Measurements from ENCODE around the gene KCNE2.

Gene KCNE2, protein sequence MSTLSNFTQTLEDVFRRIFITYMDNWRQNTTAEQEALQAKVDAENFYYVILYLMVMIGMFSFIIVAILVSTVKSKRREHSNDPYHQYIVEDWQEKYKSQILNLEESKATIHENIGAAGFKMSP

GRCh38 chr21:34363733-34364132, at the start of gene KCNE2:
TSS of gene KCNE2 (plus strand) at chr21:34364006. CDS start at chr21:34370479, 6,473 bp downstream.
- no peak for DNase-seq (ENCODE audit: low read depth)

GRCh38 chr21:34319585-34319984, 44.2 kb upstream of the KCNE2 start:
- no peak for DNase-seq (ENCODE audit: low read depth)

DNA sequence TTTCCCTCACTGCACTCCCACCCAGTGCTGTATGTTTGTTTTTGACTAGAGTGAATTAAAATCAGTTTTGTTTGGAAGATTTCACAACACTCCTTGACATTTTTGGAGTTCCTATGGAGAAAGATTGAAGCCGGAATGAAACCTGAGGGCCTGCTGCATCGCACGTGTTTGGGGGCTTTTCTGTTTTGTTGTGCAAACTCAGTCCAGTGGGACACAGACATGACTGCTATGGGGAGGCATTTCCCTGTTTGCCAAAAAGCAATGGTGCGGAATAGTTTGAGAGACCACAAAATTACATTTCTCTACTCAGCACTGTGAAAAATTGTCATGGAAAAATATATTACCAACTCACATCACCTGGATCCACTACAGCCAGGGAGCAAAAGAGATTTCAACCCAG, 43.8 kb upstream of the KCNE2 start:
- DNase-seq (ENCODE audit: low read depth): no peak

DNA sequence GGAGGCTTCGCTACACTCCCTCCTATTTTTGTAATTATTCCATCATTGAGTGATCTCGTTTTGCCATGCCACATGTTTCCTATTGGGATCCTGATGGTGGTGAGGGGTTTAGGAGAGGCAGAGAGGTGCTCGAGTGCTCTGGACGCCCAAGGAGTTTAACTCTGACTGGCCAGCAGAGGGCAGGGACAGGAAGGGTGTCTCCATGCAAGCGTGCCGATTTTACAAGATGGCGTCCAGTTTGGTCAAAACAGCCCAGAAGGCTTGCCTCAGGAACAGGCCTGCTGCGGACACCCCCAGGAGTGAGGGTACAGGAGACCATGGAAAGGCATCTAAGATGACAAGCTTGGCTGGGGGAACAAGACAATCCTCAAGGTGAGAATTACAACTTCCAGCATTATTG, 33.8 kb upstream of the KCNE2 start:
- no peak for DNase-seq (ENCODE audit: low read depth)

- no peak for DNase-seq (ENCODE audit: low read depth)
Observed at GRCh38 chr21:34331726-34332125, 32.1 kb upstream of the KCNE2 start.

- DNase-seq (ENCODE audit: low read depth): no peak
Observed at GRCh38 chr21:34332347-34332746, 31.5 kb upstream of the KCNE2 start.

GRCh38 chr21:34333121-34333739, 30.6 kb upstream of the KCNE2 start:
- DNase-seq (ENCODE audit: low read depth): no peak

DNA sequence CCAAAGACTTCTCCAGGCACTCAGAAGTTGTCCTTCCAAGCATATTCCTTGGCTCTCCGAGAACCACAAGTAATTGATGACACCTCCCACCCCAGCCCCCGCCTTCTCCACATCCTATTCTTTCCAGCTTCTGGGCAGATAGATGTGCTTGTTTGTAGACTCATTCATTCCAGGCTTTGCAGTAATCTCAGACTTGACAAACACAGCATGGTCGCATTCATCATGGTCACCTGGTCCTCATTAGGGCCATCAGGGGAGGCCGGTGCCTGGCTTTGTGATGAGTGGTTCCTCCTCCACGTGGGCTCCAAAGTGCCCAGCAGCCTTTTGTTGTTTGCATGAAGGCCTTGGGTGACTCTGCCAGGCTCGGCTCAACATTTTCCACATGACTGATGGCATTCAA, 28.5 kb upstream of the KCNE2 start:
- DNase-seq (ENCODE audit: low read depth): peak; percentile 64

DNA sequence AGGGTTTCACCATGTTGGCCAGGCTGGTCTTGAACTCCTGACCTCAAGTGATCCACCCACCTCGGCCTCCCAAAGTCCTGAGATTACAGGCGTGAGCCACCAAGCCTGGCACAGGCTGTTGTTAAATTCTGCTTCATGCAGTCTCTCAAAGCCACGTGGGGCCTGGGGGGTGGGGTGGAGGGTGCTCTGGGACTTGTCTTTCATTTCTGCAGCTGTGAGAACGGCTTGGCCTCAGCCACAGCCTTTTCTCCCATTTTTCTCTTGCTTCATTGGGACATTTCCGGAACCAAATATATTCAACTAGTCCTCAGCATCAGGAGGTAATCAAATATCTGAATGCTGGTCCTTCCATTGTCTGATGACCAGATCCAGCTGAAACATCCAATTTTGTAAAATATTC, 27.6 kb upstream of the KCNE2 start:
- DNase-seq (ENCODE audit: low read depth): no peak

GRCh38 chr21:34336756-34337391, 26.9 kb upstream of the KCNE2 start:
- DNase-seq (ENCODE audit: low read depth): no peak

DNA sequence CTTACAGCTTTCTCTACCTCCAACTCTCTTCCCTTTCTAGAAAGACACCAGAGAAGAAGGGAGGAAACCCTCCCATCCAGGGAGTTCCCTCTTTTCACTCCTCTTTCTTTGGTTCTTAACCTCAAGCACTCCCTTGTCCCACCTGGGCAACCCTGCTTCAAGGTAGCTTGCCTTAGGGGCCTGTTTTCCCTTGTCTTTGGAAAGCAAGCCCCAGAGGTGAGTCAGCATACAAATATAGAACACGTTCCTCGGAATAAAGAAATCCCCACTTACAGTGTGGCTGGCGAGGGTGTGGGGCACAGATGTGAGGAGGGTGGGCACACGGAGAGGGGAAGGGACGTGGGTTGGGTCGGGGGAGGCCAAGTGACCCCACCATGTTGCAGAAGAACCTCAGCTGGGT, 26.1 kb upstream of the KCNE2 start:
- DNase-seq (ENCODE audit: low read depth): no peak

DNA sequence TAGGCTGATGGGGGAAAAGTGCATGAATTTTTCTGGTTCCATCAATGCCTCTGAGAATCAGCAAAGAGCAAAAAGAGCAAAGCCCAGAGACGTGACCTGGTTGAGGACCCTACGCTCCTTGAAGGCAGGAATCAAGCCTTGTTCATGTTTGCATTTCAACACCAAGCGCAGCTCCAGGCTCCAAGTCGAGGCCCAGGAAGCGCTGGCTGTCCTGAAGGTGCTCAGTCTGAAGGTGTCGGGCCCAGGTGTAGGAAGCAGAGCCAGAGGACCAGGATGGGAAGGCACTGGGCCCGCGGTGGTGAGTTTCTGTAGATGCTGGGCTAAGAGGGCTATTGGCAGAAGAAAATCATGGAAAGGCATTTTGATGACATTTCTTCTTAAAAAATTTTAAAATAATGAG, 25.6 kb upstream of the KCNE2 start:
- no peak for DNase-seq (ENCODE audit: low read depth)

DNA sequence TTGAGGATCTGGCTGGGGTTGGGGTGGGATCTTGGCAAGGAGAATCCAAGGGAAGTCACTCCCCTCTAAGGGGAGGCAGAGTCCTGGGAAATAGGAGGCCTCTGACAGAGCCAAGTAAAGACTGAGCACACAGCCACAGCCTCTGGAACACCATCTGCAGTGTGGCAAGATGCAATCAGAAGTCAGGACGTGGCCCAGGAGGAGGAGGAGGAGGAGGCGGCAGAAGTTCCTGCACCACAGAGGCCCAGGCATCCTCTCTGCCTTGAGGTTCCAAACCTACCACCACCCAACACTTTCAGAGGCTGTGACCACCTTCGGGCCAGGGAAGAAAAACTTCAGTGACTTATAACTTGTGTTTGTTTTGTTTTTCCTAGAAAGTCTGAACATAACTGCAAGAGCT, 23.7 kb upstream of the KCNE2 start:
- DNase-seq (ENCODE audit: low read depth): no peak

GRCh38 chr21:34342476-34342875, 21.3 kb upstream of the KCNE2 start:
- no peak for DNase-seq (ENCODE audit: low read depth)

DNA sequence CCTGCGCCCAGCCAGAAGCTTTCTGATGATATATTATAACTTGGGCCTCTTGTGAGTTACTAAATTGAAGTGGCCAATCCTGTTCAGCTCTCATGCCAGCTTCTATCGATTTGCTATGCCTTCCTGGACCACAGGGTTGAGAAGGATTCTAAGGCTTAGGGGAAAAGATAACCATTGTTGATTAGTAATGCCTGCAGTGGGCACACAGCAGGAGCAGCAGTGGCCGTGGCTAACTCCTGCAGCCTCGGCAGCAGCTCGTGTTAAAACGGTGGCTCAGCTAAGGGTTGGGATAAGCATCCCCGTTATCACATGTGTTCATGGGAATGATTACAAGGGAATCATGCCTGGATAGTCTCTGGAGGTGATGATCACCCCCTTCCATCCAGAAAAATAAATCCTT, 20.5 kb upstream of the KCNE2 start:
- DNase-seq (ENCODE audit: low read depth): no peak

DNA sequence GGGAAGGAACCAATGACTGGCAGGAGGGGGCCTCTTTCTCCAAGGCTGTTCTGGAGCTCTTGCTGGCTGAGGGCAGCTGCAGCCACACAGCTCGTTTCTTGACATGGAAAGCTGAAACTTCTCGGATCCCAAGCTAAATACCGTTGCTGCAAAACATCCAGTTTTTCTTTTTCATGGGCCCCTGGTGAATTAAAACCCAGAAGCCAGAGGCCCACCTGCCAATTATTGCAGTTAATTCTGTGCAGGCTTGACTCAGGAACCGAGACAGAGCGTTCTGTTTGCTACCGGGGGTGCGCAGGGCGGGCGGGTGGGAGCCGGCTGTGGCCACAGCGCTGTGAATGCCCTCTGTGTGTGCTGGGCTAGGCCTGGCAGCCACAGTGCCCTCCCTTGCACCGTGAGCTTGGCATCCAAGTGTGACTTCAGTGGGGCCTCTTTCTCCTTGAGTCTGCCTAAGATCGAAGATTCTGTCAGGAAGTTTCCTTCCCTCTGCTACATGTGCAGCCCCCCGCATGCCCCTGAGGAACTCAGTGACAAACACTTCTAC, 19.9 kb upstream of the KCNE2 start:
- no peak for DNase-seq (ENCODE audit: low read depth)

DNA sequence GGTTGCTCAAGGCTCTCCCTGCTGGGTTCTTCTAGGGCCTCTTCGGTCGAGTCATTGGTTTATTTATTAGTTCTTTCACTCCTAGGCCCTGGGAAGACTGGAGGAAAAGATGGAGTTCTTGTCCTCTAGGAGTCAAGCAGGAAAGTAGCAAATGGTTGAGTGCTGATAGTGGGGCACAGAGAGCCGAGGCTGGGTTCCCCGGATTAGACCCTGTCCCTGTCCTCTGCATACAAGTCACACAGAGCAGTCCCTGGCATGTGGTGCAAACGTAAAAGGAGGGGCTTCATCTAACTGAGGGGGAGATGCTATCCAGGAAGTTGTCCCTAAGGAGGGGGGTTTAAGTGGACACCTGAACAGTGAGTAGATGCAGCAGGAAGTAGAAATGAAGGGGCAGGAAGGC, 19.2 kb upstream of the KCNE2 start:
- no peak for DNase-seq (ENCODE audit: low read depth)

DNA sequence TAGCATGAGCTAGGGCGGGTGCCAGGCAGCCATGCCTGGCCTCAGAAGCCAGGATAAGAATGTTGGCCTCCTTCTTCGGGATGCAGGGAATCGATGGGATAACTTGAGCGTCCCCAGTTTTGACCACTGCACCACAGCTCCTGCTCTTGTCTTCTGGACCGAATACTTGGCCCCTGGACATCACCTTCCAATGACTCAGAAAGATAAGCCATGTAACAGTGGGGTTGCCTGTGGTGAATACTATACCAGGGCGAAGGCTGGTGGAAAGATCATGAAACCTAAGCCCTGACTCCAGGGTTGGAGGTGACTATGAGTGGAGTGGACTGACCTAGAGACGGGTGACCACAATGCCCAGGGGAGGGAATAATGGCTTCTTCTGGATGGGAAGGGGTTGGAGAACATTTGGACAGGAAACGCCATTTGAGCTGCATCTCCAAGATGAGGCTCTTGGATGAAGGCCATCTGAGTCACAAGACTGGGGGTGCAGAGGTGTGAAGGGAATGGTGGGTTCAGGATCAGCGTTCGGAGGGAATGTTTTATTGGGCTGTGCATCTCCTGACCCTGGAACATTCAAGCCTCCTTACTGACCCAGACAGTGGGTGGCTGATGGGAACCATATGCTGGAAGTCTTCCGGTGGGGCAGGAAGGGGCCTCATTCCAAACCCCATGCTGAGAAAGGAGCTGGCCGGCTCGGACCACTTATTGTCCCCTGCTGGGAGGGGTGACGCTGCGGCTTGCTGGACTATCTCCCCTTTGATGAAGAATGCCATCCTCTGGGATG, 18.5 kb upstream of the KCNE2 start:
- no peak for DNase-seq (ENCODE audit: low read depth)

- no peak for DNase-seq (ENCODE audit: low read depth)
Observed at GRCh38 chr21:34345892-34346291, 17.9 kb upstream of the KCNE2 start.

DNA sequence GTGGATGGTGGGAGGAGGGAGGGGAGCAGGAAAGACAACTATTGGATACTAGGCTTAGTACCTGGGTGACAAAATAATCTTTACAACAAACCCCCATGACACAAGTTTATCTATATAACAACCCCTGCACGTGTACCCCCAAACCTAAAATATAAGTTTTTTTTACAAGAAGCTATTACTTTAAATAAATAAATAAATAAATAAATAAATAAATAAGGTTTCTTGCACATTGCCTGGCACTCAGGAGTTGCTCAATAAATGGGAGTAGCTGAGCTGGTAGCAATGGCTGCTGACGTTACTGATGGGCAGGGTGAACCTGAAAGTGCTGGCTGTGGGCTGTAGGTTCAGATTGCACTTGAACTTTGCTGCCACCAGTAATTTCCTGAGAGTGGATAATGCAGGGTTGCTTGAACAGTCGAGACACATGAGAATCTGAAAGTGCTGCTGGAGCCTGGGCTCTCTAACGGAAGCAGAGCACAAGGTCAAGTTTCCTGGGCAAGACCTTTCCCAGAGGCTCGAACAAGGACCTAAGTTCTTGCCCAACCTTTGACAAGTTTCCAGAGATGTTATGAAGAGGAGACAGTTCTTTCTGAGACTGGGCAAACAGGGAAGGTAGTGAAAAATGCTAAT, 14.8 kb upstream of the KCNE2 start:
- no peak for DNase-seq (ENCODE audit: low read depth)

DNA sequence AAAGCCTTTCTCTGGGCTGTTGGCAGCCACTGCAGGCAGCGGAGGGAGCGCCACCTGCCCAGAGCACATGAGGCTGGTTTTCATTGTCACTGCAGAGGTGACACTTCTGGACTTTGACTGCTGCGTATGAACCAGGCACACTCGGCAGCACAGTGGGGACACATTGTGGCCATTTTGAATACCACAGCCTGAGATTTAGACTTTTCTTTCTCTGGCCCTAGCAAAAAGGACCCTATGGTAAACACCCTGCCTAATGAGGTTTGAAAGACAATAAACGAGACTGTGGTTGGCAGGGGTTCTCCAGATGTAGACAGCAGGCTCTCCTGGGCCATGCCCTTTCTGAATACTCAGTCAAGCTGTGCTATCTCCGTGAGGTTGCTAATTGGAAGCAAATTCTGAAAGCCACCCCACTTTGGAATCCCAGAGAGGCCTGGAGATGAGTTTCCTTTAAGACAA, 12.0 kb upstream of the KCNE2 start:
- DNase-seq (ENCODE audit: low read depth): no peak

DNA sequence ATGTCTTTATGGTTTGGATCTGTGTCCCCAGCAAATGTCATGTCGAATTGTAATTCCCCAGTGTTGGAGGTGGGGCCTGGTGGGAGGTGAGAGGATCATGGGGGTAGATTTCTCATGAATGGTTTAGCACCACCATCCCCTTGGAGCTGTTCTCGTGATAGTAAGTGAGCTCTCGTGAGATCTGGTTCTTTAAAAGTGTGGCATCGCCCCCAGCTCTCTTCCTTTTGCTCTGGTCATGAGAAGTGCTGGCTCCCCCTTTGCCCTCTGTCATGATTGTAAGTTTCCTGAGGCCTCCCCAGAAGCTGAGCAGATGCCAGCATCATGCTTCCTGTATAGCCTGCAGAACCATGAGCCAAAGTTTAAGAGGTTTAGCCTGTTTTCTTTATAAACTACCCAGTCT, 11.2 kb upstream of the KCNE2 start:
- DNase-seq (ENCODE audit: low read depth): no peak
